ENCODE results near the gene NIM1K. TPM values are rescaled to one million over a fixed set of nuclear protein-coding genes. Genes with fewer than 3 reads are reported as not detected.

The NIM1K gene
- total RNA-seq = 12.7 TPM

DNA sequence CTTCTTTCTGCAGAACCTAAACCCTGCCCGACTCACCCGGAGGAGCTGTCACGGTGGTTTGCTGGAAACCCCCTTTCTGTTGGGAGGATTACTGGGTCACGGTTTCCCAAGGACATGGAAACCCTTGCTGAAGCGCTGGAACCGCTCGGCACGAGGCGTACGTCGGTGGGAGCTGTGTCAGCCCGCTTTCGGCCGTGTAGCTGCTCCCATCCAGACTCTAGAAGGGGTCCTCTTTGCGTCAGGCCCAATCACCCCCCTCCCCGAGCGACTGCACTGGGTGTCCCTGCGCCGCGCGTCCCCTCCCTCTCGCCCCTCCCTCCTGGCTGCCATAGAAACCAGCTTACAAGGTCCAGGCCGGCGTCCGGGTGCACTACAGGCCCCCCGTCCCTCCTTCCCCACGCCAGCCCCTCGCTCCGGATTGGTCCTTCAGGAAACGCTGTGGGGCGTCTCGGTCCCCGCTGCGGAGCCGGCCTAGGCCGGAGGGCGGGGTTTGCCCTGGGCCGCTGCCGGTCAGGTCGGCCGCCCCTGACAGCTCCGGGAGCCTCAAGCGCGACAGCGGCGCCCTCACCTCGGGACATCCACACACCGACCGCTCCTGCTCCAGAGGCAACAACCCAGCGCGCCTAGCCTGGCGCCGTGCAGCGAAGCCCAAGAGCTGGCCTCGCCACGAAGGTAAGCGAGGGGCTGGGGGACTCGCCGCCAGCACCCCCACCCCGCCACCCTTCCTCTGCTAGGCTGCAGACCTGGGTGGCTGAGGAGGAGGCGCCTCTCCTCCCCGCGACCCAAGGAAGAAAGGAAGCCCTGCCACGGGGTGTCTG lies at the start of gene NIM1K:
Gene NIM1K, plus strand, starts transcription at position 486 of the 818 bp plus-strand sequence. CDS start 53,551 bp downstream, outside the sequence.

DNA sequence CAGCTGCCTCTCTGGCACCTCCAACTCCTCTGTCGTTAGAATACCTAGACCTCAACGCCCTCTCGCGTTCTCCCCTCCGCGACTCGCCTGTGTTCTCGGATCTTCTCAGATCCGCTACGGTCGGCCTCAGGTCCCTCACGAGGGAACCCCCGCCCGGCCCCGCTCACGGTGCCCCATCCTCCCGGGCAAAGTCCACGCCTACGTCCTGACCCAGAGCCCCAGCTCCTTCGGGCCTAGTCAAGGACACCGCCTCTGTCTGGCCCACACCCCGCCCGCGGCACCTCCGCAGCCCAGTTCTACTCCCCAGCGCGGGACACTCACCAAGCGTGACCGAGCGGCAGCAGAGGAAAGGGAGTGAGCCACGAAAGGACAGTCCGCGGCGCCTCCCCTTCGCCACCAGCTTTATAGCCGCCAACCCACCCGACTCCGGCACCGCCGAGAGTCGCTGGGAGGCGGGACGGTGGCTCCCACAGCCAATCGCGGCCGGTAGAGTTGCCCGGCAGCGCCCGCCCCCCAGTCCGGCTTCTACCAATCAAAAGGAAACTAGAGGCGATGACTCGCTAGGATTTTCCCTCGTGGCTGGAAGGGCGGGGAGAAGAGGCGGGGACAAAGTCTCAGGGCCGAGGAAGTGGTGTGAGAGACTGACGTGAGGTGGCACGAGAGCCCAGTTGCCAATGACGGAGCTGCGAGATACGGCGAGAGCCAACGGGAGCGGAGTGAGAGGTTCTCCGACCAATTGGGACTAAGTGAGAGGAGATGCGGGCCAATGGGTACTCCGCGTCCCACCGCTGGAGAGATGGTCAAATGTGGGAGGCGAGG lies 121.2 kb downstream of the NIM1K start, which contains the start of gene HMGCS1:
Gene HMGCS1, minus strand, starts transcription at position 378 of the 819 bp plus-strand sequence. CDS start 14,447 bp downstream, outside the sequence.

Small RNA genes lying within 50 kb of the gene (small RNA-seq; reads per million reads assigned to genes)
- not detected for gene AC106800.4

Other genes with a start within 250 kb of the NIM1K start
- 1.6 TPM for gene ANXA2R, start 151.9 kb upstream of the NIM1K start, total RNA-seq
- 60.0 TPM for gene ZNF131, start 71.3 kb upstream of the NIM1K start, total RNA-seq
- 570 TPM for gene HMGCS1, start 121.2 kb downstream of the NIM1K start, total RNA-seq
- 0.46 TPM for gene CCL28, start 220.2 kb downstream of the NIM1K start, total RNA-seq

Data from diencephalon (tissue), 1 donor.